Measurements from ENCODE around the gene ZNF710. TPM values are rescaled to one million over a fixed set of nuclear protein-coding genes. Genes with fewer than 3 reads are reported as not detected.
"Not testable (repeated sequence)": the region's sequence is repeated elsewhere in the genome, so short reads cannot be mapped to it uniquely, and the experiment has no call there.

ZNF710 gene
- polyA plus RNA-seq, 1 donor from 2014 or later = 10.2 TPM

- Histone ChIP-seq H3K27ac (ENCODE audit: low read length) (no peak overlapping the region), H3K4me2 (ENCODE audit: low read length) (no peak overlapping the region)
Observed at GRCh38 chr15:90106522-90107117, 105.5 kb downstream of the ZNF710 start.

GRCh38 chr15:90108038-90108437 is 106.9 kb downstream of the ZNF710 start:
- H4K20me1 ChIP-seq (ENCODE audit: insufficient read depth); H3K9ac ChIP-seq (ENCODE audit: low read length); H3K27ac ChIP-seq (ENCODE audit: low read length); H3K79me2 ChIP-seq (replicated peaks; ENCODE audit: insufficient read depth, low read length); H3K4me2 ChIP-seq (ENCODE audit: low read length); H3K9me3 ChIP-seq (ENCODE audit: low read length); H3K4me3 ChIP-seq (ENCODE audit: low read length); H3K9me2 ChIP-seq (ENCODE audit: insufficient read depth, low read length); H3F3A ChIP-seq (ENCODE audit: insufficient read depth, low read length, poor library complexity, severe bottlenecking); H3K27me3 ChIP-seq (ENCODE audit: insufficient read depth, low read depth, low read length); H2AFZ ChIP-seq (ENCODE audit: low read depth, low read length); H3K36me3 ChIP-seq (ENCODE audit: insufficient read depth, low read length): not testable (repeated sequence)

More at GRCh38 chr15:90106522-90107117, 105.5 kb downstream of the ZNF710 start:
- no peak for TF ChIP-seq MXI1 (conservative IDR thresholded peaks at IDR 0.05; ENCODE audit: poor library complexity, severe bottlenecking)
- Histone ChIP-seq H3K9me2 (ENCODE audit: insufficient read depth, low read length) (no peaks in the 10 kb centered on the region), H3K9me3 (ENCODE audit: low read length) (no peaks in the 10 kb centered on the region), H3K9ac (ENCODE audit: low read length) (no peak overlapping the region), H3K36me3 (ENCODE audit: insufficient read depth, low read length) (no peaks in the 10 kb centered on the region), H3F3A (ENCODE audit: insufficient read depth, low read length, poor library complexity, severe bottlenecking) (no peaks in the 10 kb centered on the region), H4K20me1 (ENCODE audit: insufficient read depth) (no peaks in the 10 kb centered on the region), H3K4me3 (ENCODE audit: low read length) (no peak overlapping the region), H2AFZ (ENCODE audit: low read depth, low read length) (no peak overlapping the region), H3K79me2 (replicated peaks; ENCODE audit: insufficient read depth, low read length) (peaks cover 4% of the 10 kb centered on the region), H3K27me3 (ENCODE audit: insufficient read depth, low read depth, low read length) (no peaks in the 10 kb centered on the region)

GRCh38 chr15:90109163-90109751 is 108.1 kb downstream of the ZNF710 start:
- H3K4me3 ChIP-seq (ENCODE audit: low read length); H3F3A ChIP-seq (ENCODE audit: insufficient read depth, low read length, poor library complexity, severe bottlenecking); H3K36me3 ChIP-seq (ENCODE audit: insufficient read depth, low read length); H3K27me3 ChIP-seq (ENCODE audit: insufficient read depth, low read depth, low read length); H3K79me2 ChIP-seq (replicated peaks; ENCODE audit: insufficient read depth, low read length); H3K27ac ChIP-seq (ENCODE audit: low read length); H2AFZ ChIP-seq (ENCODE audit: low read depth, low read length); H3K9me2 ChIP-seq (ENCODE audit: insufficient read depth, low read length); H4K20me1 ChIP-seq (ENCODE audit: insufficient read depth); H3K9ac ChIP-seq (ENCODE audit: low read length); H3K4me2 ChIP-seq (ENCODE audit: low read length); H3K9me3 ChIP-seq (ENCODE audit: low read length): not testable (repeated sequence)

- no peak overlapping the region for H2AFZ ChIP-seq (ENCODE audit: low read depth, low read length)
- no peaks in the 10 kb centered on the region for H3K79me2 ChIP-seq (replicated peaks; ENCODE audit: insufficient read depth, low read length)
- peaks cover 5% of the 10 kb centered on the region for H3K9me3 ChIP-seq (ENCODE audit: low read length)
- TF ChIP-seq EZH2 (IDR thresholded peaks at IDR 0.05; ENCODE audit: borderline replicate concordance, insufficient read depth, low read length, poor library complexity, severe bottlenecking) (no peak), RAD21 (conservative IDR thresholded peaks at IDR 0.05) (no peak), REST (IDR thresholded peaks at IDR 0.05; ENCODE audit: borderline replicate concordance) (no peak)
- H3K9me2 ChIP-seq (ENCODE audit: insufficient read depth, low read length) = no peaks in the 10 kb centered on the region
- H3K4me2 ChIP-seq (ENCODE audit: low read length) = no peak overlapping the region
- H3K27me3 ChIP-seq (ENCODE audit: insufficient read depth, low read depth, low read length) = no peaks in the 10 kb centered on the region
- H3F3A ChIP-seq (ENCODE audit: insufficient read depth, low read length, poor library complexity, severe bottlenecking) = no peaks in the 10 kb centered on the region
- H3K9ac ChIP-seq (ENCODE audit: low read length) = no peak overlapping the region
- no peak overlapping the region for H3K4me3 ChIP-seq (ENCODE audit: low read length)
- H3K36me3 ChIP-seq (ENCODE audit: insufficient read depth, low read length) = no peaks in the 10 kb centered on the region
- H3K27ac ChIP-seq (ENCODE audit: low read length) = no peak overlapping the region
- no peaks in the 10 kb centered on the region for H4K20me1 ChIP-seq (ENCODE audit: insufficient read depth)
Observed at GRCh38 chr15:90113166-90113565, 112.0 kb downstream of the ZNF710 start.

Data from neural cell (in vitro differentiated cells).